BLaER1 (cell line): ENCODE data around the gene PLCL1.

Experiments used
- H3K27ac ChIP-seq: shearing (Covaris generic); formaldehyde crosslinking; 2 replicates; pipeline ENCODE4 v1.8.1; 2022
- H3K27me3 ChIP-seq: shearing (Covaris generic); formaldehyde crosslinking; 2 replicates; pipeline ENCODE4 v1.8.1; 2022
- H3K36me3 ChIP-seq: shearing (Covaris generic); formaldehyde crosslinking; 2 replicates; pipeline ENCODE4 v1.8.1; 2022
- H3K4me1 ChIP-seq: shearing (Covaris generic); formaldehyde crosslinking; 2 replicates; pipeline ENCODE4 v1.8.1; 2022
- H3K4me2 ChIP-seq: shearing (Covaris generic); formaldehyde crosslinking; 2 replicates; pipeline ENCODE4 v1.8.1; 2022
- H3K4me3 ChIP-seq: shearing (Covaris generic); formaldehyde crosslinking; 2 replicates; pipeline ENCODE4 v1.8.1; 2022
- H3K9ac ChIP-seq: shearing (Covaris generic); formaldehyde crosslinking; 2 replicates; pipeline ENCODE4 v1.8.1; 2022
- H3K9me3 ChIP-seq: shearing (Covaris generic); formaldehyde crosslinking; 2 replicates; pipeline ENCODE4 v1.8.1; 2022
- H4K20me1 ChIP-seq: shearing (Covaris generic); formaldehyde crosslinking; 2 replicates; pipeline ENCODE4 v1.8.1; 2022
- Cebpa-rat ChIP-seq: shearing (Covaris generic); IDR thresholded peaks from 2 replicates; pipeline ENCODE4 v1.8.1; 2022

PLCL1 gene

DNA sequence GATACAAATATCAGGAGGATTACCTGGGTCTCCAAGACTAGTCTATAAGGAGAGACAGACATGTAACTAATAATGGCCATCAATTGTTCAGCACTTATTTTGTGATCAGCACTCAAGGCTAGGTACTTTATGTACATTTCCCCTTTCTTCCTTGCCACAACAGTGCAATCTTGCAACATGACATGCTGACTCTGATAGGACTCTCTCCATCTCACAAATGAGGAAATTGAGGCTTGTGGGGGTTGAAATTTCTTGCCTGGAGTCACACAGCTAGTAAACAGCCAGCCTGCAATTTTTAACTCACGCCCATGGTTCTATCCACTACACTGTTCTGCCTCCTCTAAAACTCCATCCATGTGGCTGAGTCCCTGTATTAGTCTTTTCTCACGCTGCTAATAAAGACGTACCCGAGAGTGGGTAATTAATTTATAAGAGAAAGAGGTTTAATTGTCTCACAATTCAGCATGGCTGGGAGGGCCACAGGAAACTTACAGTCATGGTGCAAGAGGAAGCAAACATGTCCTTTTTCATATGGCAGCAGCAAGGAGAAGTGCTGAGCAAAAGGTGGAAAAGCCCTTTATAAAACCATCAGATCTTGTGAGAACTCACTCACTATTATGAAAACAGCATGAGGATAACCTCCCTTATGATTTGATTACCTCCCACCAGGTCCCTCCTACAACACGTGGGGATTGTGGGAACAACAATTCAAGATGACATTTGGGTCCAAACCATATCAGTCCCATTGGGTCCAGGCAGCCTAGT is 302.4 kb downstream of the PLCL1 start:
- no peak for TF ChIP-seq Cebpa-rat
- H3K4me3 ChIP-seq = no peak overlapping the region
- no peak overlapping the region for H3K9ac ChIP-seq
- no peaks in the 10 kb centered on the region for H4K20me1 ChIP-seq
- H3K36me3 ChIP-seq = no peaks in the 10 kb centered on the region
- H3K4me1 ChIP-seq = no peaks in the 10 kb centered on the region
- no peaks in the 10 kb centered on the region for H3K9me3 ChIP-seq
- no peaks in the 10 kb centered on the region for H3K27me3 ChIP-seq
- no peak overlapping the region for H3K4me2 ChIP-seq
- H3K27ac ChIP-seq = no peak overlapping the region

DNA sequence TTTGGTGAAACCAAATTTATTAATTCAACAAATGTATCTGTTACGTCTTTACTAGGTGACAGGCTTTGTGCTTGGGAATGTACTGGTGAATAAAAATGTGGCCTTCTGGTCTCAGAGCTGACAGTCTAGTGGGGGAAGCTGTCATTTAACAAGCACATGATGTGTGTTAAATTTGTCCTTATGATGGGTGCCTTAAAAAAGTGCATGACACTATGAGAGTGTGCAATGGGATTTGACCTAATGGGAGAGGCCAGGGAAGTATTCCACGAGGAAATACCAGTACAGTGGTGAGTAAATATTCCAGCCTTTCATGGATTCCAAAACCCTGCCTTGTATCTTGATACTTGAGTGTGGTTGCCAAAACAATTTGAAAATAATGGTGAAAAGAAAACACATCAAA is 308.9 kb downstream of the PLCL1 start:
- Histone ChIP-seq H3K4me1 (no peaks in the 10 kb centered on the region), H3K27me3 (no peaks in the 10 kb centered on the region), H3K27ac (no peak overlapping the region), H3K4me2 (no peak overlapping the region), H3K4me3 (no peak overlapping the region), H3K9ac (no peak overlapping the region), H3K9me3 (no peaks in the 10 kb centered on the region), H3K36me3 (no peaks in the 10 kb centered on the region), H4K20me1 (no peaks in the 10 kb centered on the region)
- TF ChIP-seq Cebpa-rat = no peak

DNA sequence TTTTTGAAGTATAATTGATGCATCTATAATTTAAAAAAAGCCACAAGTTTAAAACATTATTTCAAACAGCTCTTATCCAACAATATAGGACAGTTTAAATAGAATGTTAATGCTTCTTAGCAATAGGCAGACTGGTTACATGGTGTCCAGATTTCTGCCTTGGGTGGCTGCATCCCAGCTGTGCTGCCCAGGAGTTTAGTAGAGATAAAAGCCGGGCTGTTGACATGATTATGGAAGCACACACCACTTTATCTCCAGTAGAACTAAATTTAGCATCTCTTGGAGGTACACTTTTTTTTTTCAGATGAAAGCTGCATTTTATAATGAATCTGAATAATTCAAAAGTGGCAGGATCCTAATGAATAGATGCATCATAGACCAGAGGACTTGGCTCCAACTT is 309.7 kb downstream of the PLCL1 start:
- Histone ChIP-seq H3K27ac (no peak overlapping the region), H3K4me2 (no peak overlapping the region), H3K27me3 (no peaks in the 10 kb centered on the region), H3K36me3 (no peaks in the 10 kb centered on the region), H3K9me3 (no peaks in the 10 kb centered on the region), H3K4me3 (no peak overlapping the region), H3K9ac (no peak overlapping the region), H3K4me1 (no peaks in the 10 kb centered on the region), H4K20me1 (no peaks in the 10 kb centered on the region)
- no peak for TF ChIP-seq Cebpa-rat

DNA sequence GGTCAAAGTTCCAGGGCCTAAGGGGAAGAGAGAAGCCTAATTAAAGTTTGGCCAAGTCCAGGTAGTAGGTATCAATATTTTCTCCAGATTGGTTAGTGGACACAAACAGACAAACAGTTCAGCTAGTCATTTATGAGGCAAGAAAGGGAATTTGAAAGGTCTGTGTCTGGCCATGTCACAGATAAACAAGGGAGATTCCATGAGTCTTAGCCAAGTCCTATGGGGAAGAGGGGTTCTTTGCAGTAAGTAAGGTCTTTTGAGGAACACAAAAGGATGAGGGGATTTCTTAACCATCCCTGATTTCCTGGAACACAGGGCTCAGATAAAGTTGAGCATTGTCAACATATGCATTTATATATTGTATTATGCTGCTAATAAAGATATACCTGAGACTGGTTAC is 310.8 kb downstream of the PLCL1 start:
- H3K27ac ChIP-seq = no peak overlapping the region
- no peak overlapping the region for H3K4me2 ChIP-seq
- H4K20me1 ChIP-seq = no peaks in the 10 kb centered on the region
- no peak overlapping the region for H3K9ac ChIP-seq
- H3K4me1 ChIP-seq = no peaks in the 10 kb centered on the region
- H3K4me3 ChIP-seq = no peak overlapping the region
- H3K9me3 ChIP-seq = no peaks in the 10 kb centered on the region
- TF ChIP-seq Cebpa-rat = no peak
- no peaks in the 10 kb centered on the region for H3K36me3 ChIP-seq
- H3K27me3 ChIP-seq = no peaks in the 10 kb centered on the region

DNA sequence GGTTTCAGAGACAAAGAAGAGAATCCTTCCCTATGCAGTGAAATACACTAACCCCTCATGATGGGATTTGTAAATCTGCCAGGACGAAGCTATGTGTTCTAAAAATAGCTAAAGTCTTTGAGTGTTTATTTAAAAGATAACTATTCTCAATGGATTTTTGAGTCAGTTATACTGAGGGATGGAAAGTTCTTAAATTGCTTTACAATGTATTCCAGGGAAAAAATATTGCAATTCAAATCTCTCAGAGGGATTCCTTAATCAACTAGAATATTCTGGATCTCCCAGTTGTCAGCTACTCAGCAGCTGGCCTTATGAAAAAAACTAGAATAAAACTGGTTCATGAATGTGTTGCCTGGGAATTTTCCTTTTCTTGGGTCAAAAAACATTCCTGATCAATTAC is 312.4 kb downstream of the PLCL1 start:
- no peaks in the 10 kb centered on the region for H4K20me1 ChIP-seq
- H3K4me1 ChIP-seq = no peaks in the 10 kb centered on the region
- H3K4me2 ChIP-seq = no peak overlapping the region
- no peak overlapping the region for H3K4me3 ChIP-seq
- no peaks in the 10 kb centered on the region for H3K9me3 ChIP-seq
- no peak overlapping the region for H3K9ac ChIP-seq
- no peak overlapping the region for H3K27ac ChIP-seq
- H3K36me3 ChIP-seq = no peaks in the 10 kb centered on the region
- H3K27me3 ChIP-seq = no peaks in the 10 kb centered on the region
- TF ChIP-seq Cebpa-rat = no peak

DNA sequence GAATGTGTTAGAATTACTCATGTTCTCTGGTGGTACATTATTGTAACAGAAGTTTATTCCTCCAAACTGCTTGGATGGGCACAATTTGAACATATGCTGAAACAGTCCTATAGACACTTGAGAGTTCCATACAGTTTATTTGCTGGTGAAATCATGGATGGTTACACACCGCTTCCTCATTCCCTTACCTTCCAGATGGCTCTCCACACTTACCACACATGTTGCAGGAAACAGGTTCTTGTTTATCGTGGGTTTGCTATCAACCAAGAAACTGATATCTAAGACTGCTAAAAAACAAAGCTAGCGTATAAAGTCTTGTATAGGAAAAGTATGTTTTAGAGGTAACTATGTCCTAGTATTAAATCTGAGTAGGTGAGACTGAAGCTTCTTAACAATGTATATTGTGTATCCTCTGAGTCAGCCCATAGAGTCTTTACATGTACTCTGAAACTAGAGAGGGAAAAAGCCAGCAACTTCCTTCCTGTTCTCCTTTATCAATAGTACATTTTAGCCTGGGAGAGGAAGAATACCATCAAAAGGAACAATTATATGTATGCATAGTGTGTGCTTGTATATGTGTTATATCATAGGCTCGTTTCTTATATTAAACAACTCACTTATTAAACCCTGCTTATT is 313.1 kb downstream of the PLCL1 start:
- Histone ChIP-seq H3K4me1 (no peaks in the 10 kb centered on the region), H3K4me2 (no peak overlapping the region), H4K20me1 (no peaks in the 10 kb centered on the region), H3K4me3 (no peak overlapping the region), H3K27me3 (no peaks in the 10 kb centered on the region), H3K36me3 (no peaks in the 10 kb centered on the region), H3K27ac (no peak overlapping the region), H3K9me3 (no peaks in the 10 kb centered on the region), H3K9ac (no peak overlapping the region)
- no peak for TF ChIP-seq Cebpa-rat

DNA sequence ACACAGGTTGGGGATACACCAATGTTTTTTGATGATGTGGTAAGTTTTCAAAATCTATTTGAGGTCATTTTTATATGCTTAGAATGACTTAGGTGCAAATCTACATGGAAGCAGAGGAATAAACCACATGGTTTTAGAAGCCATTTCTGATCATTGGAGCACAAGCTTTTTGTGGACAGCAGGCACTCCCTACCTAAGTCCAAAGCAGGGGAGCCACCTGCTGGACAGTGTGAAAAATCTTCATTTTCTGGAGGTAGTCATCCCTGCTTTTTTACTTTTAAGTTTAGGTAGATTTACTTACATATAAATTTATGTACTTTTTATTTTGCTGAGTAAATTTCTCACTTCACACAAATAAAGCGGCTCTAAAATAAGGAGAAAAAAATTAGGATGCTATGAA is 323.2 kb downstream of the PLCL1 start:
- Histone ChIP-seq H3K27ac (no peak overlapping the region), H3K4me3 (no peak overlapping the region), H3K4me2 (no peak overlapping the region), H3K4me1 (no peaks in the 10 kb centered on the region), H3K36me3 (no peaks in the 10 kb centered on the region), H4K20me1 (no peaks in the 10 kb centered on the region), H3K9ac (no peak overlapping the region), H3K27me3 (no peaks in the 10 kb centered on the region), H3K9me3 (no peaks in the 10 kb centered on the region)
- no peak for TF ChIP-seq Cebpa-rat

DNA sequence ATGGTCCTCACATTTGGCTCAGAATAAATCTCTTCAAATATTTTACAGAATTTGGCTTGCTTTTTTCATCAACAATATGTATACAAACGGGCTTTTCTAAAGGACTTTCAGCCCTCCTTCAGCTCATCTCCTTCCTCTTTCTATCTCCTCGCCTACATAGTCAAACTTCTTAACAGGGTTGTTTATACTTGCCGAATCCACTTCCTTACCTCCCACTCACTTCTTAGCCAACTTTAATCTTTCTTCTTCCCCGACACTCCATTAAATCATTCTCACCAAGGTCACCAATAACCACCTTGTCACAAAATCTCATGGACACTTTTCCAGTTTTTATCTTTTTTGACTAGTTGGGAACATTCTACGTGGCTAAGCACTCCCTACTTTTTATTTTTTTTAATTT is 325.2 kb downstream of the PLCL1 start:
- no peaks in the 10 kb centered on the region for H4K20me1 ChIP-seq
- H3K4me3 ChIP-seq = no peak overlapping the region
- H3K9me3 ChIP-seq = no peaks in the 10 kb centered on the region
- H3K4me2 ChIP-seq = no peak overlapping the region
- no peaks in the 10 kb centered on the region for H3K4me1 ChIP-seq
- no peak overlapping the region for H3K27ac ChIP-seq
- H3K36me3 ChIP-seq = no peaks in the 10 kb centered on the region
- no peak for TF ChIP-seq Cebpa-rat
- H3K27me3 ChIP-seq = no peaks in the 10 kb centered on the region
- H3K9ac ChIP-seq = no peak overlapping the region

DNA sequence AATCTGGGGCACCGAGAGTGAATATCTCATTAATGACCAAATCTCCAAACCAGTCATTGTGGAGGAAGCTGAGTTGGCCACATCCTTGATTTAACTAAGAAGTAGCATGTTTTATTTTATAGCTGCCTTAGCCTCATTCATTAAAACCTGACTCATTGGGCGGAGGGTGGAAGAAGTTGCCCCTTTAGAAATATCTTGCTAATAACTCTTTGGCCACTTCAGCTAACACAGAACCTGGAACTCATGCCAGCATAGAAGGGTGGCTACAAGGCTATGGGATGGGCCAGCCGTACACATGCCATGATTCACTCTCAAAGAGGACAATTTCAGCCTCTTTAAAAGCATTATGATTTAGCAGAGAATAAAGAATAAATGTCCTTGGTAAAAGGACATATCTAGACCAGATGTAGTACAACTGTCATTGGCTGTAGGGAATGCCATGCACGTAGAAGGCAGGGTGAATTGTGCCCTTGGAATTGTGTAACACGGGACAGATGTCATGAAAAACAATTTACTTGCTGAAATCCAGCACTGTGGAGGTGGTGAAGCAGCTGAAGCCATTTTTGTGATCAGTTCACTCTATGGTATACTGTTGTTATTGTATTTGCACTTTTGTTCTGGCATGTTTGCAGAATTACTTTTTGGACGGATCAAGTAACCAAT is 330.0 kb downstream of the PLCL1 start:
- Histone ChIP-seq H3K4me2 (no peak overlapping the region), H3K9me3 (no peaks in the 10 kb centered on the region), H3K9ac (no peak overlapping the region), H3K27ac (no peak overlapping the region), H3K4me3 (no peak overlapping the region), H4K20me1 (no peaks in the 10 kb centered on the region), H3K36me3 (no peaks in the 10 kb centered on the region), H3K27me3 (no peaks in the 10 kb centered on the region), H3K4me1 (no peaks in the 10 kb centered on the region)
- no peak for TF ChIP-seq Cebpa-rat

DNA sequence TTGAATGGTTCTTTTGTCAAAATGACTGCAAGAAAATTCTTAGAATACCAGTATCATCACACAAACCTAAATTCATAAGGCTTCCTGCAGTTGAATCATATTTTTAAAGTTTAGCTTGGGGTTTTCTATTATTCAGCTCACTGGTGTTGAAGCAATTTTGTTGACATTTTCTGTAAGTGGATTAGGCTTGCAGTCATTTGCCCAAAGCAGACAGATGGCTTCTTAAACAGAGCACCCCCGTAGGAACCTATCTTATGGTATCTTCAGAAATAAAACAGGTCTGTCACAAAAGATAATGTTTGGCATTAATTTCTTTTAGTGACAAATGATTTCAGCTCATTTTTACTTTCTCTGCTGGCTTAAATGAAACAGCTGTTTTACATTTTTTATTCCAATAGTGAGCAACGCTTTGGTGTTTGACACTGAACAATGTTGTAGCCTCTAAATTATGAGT is 331.1 kb downstream of the PLCL1 start:
- Histone ChIP-seq H3K36me3 (no peaks in the 10 kb centered on the region), H3K4me2 (no peak overlapping the region)
- TF ChIP-seq Cebpa-rat = no peak

More for the DNA sequence above, 331.1 kb downstream of the PLCL1 start:
- no peak overlapping the region for H3K27ac ChIP-seq
- no peak overlapping the region for H3K4me3 ChIP-seq
- no peaks in the 10 kb centered on the region for H3K4me1 ChIP-seq
- H3K9ac ChIP-seq = no peak overlapping the region
- H3K9me3 ChIP-seq = no peaks in the 10 kb centered on the region
- H3K27me3 ChIP-seq = no peaks in the 10 kb centered on the region
- no peaks in the 10 kb centered on the region for H4K20me1 ChIP-seq
